ENCODE results near the gene PTTG1IP.
"Not testable (repeated sequence)": the region's sequence is repeated elsewhere in the genome, so short reads cannot be mapped to it uniquely, and the experiment has no call there.

PTTG1IP gene

DNA sequence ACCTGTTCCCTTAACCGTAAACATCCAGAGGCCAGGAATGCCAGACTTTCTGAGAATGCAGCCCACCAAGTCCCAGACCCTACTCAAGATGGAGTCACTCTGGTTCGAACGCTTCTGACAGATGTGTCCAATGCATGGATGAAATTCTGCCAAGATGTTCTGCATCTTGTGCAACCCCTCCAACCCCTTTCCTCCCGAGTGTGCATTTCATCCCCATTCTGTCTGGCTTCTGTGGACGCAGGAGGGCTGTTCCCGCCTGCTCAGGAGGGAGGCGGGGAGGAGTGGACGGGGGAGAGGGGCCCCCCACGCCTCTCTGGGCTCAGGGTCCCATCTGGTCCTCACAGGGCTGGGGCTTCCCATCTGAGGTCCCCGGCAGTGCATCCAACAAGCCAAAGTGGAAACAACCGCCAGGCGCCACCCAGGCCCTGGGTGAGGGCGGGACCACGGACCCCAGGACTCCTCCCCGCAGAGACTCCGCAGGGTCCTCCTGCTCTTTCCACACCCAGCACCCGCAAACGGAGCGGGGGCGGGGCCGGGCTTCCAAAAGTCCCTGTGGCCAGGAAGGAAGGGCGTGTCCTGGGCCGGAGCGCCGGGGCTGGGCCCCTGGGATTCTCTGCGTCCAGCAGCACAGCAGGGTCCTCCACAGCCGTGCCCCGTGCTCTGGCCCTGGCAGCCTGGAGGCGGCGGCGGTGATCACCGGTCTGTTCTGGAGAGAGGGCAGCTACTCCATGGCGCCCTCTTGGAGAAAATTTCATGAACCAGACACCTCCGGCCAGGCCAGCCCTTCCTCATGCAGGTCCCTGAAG is 27.9 kb downstream of the PTTG1IP start:
- DNase-seq (ENCODE audit: low read depth in 2 of 2) = peak; percentile 52 to 66

DNA sequence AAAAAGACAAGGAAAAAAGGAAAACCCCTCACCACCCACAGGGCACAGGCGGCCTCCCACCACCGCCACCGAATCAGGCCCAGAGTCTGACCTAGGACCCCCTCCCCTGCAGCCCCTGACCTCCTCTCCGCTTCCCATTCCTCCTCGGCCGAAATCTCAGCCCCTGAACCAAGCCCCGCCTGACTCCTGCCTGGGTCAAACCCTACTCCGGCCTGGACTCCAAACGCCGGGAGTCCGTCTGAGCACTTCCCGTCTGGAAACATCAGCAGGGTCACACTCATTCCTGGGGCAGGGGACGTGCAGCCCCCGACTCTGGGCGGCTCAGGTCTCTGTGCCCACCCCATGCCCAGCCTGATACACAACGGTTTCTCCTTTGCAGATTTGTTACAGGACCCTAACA is 29.2 kb downstream of the PTTG1IP start:
- no peak for DNase-seq (ENCODE audit: low read depth in 2 of 2)

DNA sequence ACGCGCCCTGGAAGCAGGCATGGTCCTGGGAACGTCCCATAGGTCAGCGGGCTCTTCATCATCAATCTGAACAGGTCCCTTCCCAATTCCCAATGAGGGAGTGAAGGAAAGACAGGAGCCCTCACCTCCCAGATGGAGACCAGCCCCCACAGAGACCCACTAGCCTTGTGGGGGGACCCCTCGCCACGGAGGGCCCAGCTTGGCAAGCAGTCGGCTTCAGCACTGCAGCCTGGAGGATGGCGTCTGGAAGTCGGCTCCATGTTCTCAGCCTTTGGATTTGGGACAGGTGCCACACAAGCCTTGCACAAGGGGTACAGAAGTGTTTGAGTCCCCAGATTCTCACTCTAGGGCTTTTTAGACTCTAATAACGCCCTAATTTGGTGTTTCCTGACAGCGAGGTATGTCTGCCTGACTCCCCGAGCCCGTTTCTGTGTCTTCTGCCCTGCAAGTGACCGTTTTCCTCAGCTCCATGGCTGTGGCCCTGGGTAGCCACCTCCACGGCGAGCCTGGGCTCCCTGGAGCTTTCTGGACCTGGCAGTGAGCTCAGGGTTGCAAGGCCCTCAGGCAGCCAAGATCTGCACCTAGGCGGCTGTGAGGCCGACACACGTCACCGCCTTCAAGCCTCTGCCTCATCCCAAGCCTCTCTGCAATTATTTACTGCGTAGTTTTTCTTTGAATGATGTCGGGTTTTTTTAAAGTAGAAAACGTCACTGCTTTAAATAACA is 30.6 kb downstream of the PTTG1IP start:
- DNase-seq (ENCODE audit: low read depth in 2 of 2) = no peak

DNA sequence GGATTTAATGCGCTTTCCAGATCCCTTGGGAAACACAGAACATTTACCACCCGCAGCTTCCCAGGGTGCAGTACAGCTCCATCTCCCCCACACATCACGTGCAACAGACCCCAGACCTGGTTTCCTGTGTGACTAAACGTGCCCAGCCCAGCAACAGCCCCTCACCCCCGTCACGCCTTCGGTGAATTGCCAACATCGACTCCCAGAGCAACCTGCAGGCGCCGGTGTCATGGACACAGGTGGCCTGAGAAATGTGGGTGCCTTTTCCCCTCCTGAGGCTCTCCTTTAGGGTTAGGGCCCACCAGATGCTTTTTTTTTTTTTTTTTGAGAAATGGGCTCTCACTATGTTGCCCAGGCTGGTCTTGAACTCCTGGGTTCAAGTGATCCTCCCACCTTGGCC is 31.4 kb downstream of the PTTG1IP start:
- DNase-seq (ENCODE audit: low read depth in 2 of 2) = no peak

DNA sequence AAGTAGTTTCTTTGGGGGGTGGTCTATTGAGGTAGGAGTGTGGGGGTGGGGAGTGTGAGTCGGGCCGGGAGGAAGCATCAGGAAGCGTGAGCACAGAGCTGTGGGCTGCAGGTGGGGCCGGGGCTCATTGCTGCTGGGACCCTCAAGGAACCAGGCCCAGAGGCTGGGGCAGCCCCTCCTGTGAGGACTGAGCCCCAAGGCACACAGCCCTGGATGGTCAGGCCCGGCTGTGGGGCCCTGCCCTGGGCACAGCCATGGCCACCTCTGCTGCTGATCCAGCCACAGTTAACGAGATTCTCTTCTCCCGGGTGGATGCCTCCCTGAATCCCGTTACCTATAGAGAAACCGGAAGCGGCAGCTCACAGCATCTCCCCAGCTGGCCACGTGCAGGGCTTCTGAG is 32.7 kb downstream of the PTTG1IP start:
- no peak for DNase-seq (ENCODE audit: low read depth in 2 of 2)

DNA sequence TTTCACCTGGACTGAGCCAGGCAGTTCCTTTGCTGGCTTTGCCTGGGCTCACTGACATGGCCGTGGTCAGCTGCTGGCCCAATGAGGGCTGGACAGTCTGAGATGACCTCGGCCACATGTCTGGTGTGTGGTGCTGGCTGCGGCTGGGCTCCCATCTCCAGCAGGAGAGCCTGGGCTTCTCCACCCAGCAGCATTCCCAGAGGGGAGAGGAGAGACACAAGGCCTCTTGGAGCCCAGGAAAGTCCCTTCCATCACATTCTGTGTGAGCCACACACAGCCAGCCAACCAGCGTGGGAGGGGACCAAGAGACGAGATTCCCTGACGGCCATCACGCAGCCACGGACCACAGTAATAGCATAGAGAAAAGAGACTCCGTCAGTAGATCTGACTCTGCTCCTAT is 34.5 kb downstream of the PTTG1IP start:
- no peak for DNase-seq (ENCODE audit: low read depth in 2 of 2)

DNA sequence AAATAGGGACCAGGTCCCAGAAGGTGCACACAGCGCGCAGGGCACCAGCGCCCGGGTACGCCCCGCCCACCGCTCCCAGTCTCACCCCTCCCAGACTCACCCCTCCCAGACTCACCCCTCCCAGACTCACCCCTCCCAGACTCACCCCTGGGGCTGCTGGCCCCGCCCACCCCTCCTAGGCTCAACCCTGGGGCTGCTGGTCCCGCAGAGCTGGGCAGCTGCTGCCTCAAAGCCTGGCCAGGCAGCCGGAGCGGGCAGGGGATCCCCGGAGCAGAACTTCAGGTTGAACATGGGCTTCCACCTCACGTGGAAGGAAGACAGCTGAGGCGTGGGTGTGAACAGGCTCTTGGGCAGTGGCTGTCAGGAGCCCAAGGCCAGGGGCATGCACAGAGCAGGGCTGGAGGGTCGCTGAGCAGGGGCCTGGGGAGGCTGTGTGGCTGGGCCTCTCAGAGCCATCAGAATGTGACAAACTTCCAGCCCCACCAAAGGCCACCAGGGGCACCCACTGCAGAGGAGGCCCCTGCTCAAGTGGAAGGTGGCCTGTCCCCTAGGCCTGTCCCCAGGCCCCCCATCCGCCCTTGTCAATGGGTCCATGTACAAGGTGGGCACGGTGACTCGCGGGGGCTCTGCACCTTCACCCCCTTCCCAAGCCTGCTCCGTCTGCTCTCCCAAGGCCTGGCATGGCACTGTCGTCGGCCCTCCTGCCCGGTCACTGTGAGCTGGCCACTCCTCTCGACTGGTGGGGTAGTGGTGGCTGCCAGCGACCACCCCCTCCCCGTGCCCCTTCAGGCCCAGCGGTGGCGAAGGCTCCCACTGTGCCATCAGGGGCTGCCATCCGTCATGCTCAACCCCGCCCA is 35.2 kb downstream of the PTTG1IP start:
- DNase-seq (ENCODE audit: low read depth in 2 of 2) = no peak

DNA sequence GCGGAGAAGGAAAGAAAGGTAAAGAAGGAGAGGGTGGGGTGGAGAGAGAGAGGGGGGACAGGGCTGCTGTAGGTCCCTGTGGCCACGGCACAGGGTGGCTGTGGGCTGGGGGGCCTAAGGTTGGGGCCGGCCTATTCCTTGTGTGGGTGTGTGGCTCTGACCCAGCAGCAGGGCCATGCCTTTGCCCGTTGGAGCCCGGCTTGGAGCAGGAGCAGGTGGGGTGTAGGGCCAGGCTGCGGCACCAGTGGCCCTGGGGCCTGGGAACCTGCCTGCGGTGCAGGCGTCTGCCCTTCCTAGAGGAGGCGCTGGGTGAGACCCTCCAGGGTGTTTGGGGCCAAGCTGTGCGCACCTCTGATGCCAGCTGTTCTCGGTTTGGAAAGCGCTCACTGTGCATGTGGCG is 36.0 kb downstream of the PTTG1IP start:
- DNase-seq (ENCODE audit: low read depth in 2 of 2) = no peak

DNA sequence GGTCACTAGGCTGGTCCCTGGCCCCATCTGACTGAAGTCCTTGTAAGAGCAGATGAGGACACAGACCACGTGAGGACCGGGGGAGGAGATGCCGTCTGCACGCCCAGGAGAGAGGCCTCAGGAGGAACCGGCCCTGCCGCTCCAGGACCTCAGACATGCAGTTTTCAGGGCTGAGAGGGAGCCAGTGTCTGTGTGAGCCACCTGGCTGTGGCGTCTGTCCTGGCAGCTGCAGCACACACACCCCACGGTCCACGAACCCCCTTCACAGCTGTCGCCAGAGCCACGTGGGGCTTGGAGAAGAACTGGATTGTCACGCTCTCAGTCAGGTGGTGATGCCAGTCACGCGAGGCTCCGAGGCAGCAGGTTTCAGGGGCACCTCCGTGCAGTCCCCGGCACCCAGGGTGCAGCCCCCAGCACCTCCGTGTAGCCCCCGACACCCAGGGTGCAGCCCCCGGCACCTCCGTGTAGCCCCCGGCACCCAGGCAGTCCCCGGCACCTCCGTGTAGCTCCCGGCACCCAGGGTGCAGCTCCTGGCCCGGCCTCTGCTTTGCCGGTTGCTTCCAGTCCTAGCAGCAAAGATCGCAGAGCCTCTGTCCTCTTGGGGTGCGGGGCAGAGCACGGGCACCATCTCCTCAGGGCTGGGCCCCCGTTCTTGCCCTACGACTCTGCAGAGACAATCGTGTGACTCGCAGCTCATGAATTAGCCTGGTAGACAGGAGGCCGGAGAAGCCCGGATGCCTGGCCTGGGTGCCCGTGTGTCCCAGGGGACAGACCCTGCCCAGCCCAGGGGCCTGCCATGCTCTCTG is 36.6 kb downstream of the PTTG1IP start:
- no peak for DNase-seq (ENCODE audit: low read depth in 2 of 2)

DNA sequence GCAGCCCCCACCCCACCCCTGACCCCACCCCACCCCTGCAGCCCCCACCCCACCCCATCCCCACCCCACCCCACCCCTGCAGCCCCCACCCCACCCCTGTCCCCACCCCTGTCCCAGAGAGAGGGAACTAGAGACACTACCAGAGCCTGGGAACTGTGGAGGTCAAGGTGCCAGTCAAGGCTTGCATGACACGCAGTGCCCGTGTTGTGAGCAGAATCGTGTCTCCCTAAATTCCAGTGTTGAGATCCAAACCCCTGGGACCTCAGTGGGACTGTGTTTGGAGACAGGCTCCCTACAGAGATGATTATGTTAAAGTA is 37.2 kb downstream of the PTTG1IP start:
- DNase-seq (ENCODE audit: low read depth in 2 of 2) = no peak

DNA sequence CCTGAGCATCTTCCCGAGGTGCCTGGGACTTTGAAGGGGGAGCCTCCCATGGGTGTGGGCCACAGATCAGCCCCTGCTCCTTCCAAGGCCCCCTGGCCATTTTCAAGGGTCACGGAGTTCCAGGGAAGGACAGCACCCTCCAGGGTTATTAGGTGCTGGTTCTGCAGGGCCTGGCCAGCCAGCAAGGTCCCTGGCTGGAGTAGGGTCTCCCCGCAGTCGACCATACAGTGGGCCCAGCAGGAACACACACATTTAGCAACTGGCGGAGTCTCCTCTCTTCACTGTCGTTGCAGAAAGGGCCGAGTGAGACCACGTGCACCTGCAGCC is 37.9 kb downstream of the PTTG1IP start:
- DNase-seq (ENCODE audit: low read depth in 2 of 2) = no peak

DNA sequence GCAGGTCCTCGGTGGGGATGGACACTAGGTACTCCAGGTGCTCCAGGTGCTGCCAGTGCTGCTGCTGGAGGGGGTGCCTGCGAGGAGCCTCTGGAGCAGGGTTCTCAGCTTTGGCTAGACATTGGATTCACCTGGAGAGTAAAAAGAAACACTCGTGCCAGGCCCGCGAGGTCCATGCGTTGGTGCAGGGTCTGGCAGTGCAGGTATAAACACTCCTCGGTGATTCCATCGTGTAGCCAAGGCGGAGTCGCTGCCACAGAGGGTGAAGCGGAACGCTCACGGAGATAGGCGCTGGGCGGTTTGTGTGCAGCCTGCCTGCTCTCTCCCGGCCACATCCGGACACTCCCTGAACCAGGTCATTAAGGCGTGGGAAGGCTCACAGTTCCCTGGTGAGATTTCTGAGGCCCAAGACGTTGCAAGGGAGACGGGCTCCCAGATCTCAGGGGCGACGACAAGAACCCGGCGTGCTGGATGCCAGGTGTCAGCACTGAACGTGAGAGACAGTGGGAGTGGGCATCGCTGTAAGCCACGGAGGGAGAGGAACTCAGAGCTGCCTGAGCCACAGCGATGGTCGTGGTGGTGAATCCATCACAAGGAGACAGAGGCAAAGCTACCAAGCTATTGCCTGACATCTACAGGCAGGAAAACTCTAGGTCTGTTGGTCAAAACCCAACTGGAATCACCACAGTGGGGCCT is 38.4 kb downstream of the PTTG1IP start:
- no peak for DNase-seq (ENCODE audit: low read depth in 2 of 2)

DNA sequence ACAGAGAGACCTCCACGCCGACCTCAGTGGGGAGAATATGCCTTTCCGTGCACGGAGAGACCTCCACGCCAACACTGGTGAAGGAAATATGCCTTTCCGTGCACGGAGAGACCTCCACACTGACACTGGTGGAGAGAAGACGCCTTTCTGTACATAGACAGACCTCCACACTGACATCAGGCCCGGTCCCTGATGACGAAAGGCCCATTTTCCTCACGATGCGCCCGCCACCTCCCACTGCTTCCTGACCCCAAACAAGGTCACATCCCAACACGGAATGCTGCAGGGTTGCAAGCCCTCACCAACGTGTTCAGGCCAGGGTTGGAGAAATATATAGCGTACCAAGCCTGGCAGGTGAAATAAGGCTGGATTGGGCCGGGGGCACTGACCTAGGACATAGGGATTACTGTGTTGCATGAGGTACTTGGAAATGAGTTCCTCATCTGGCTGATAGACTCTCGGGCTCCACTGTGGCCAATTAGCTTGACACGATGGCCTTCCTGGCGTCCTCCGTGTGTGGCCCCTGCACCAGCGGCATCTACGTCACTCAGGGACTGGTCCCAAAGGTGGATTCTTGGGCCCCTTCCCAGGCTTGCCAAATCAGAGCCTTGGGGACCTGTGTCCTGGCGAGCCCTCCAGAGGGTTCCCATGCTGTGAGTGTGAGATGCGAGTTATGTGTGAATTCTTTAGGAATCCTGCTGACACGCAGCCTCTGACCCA is 39.1 kb downstream of the PTTG1IP start:
- DNase-seq (ENCODE audit: low read depth in 2 of 2) = no peak

DNA sequence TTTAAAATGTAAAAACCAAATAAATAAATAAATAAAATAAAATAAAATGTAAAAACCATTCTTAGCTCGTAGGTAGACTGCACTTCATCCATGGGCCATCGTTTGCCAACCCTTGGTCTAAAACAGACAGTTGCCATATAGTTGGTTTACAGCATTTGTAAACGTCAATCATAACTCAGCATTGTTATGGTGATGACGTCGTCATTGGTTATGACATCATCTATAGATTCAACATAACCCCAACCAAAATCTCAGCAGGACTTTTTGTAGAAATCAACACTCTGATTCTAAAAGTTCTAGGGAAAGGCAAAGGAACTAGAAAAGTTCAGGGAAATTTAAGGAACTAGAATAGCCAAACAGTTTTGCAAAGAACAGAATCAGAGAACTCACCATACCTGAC is 39.8 kb downstream of the PTTG1IP start:
- no peak for DNase-seq (ENCODE audit: low read depth in 2 of 2)

DNA sequence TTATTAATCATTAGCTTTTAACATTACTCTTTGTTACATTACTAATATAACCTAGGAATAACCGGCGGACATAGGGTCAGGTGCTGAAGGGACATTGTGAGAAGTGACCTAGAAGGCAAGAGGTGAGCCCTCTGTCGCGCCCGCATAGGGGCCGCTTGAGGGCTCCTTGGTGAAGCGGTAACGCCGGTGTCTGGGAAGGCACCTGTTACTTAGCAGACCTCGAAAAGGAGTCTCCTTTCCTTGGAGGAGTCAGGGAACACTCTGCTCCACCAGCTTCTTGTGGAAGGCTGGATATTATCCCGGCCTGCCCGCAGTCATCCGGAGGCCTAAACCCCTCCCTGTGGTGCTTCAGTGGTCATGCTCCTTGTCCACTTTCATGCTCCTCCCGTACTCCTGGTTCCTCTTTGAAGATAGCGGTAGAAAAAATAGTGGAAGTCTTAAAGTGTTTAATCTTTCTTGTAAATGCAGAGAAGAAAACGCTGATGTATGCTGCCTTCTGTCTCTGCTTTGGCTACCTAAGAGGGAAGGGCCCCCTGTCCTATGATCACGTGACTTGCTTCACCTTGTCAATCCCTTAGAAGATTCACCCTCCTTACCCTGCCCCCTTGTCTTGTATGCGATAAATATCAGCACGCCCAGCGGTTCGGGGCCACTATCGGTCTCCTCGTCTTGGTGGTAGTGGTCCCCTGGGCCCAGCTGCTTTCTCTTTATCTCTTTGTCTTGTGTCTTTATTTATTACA is 40.8 kb downstream of the PTTG1IP start:
- DNase-seq (ENCODE audit: low read depth in 2 of 2) = not testable (repeated sequence)

DNA sequence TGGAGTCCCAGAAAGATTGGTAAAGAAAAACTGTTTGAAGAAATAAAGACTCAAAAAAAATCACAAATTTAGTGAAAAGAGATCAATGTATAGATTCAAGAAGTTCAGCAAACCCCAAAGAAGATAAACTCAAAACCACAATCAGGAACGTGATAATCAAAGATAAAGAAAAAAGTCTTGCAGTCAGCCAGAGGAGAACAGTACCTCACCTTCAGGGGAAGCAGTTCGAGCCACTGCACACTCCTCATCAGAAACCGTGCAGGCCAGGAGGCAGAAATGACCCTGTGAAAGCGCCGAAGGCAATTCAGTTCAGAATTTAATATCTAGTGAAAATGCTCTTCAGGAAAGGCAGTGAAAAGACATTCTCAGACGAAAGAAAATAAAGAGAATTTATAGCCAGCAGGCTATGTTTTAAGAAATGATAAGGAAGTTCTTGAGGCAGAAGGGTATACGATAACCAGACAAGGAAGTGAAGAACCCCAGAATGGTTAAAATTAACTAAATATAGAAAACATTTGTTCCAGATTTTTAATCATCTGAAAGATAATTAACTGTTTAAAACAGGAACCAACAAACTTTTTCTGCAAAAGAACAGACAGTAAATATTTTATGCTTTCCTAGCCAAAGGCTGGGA is 42.1 kb downstream of the PTTG1IP start:
- no peak for DNase-seq (ENCODE audit: low read depth in 2 of 2)

DNA sequence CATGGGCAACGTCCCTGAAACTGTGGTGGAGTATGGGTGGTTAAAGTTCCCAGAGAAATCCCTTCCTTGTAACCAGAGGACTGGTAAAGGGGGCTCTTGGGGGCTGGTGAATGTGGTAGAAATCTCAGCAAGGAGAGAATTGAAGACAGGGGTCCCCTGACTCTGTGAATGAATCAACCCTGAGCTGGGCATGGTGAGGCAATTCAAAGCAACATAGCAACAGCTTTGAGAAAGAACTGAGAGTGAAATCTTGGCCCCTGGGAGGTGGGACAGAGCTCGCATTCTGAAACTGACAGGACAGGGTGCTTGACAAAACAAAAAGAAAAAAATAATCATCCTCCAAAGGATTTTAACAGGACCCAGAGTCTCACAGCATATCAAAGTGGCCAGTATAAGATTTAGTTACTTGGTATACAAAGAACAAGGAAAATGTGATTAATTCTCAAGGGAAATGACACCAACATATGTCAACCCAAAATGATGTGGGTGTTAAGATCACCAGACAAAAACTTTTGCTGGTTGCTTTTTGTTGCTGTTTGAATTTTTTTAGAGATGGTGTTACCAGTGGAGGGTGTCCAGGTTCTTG is 43.9 kb downstream of the PTTG1IP start:
- DNase-seq (ENCODE audit: low read depth in 2 of 2) = no peak

DNA sequence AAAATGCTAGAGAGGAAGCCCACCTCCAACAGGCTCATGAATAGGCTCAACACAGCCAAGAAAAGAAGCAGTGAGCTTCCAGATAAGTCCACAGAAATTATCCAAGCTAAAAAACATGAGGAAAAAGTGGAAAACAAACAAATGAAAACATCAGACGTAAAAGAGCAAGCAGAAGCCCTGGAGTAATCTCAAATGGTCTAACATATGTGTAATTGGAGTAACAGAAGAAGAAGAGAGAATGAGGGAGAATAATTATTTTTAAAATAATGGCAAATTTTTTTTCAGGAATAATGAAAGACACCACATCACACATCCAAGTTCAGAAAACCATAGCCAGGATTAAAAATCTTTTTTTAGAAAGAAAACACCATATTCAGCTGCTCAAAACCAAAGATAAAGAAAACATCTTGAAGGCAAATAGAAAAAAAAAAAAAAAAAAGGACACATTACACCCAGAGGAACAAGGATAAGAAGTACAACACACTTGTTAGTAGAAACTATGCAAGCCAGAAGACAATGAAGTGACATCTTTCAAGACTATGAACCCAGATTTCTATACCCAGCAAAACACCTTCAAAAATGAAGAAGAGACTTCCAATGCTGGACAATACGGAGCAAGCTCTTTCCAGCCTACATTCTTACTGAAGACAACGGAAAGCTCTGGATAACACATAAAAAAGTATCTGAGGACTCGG is 45.0 kb downstream of the PTTG1IP start:
- DNase-seq (ENCODE audit: low read depth in 2 of 2) = no peak
